Sigmoid colon (tissue), 7 donors: Measurements from ENCODE around the gene KAT8. TPM values are rescaled to one million over a fixed set of nuclear protein-coding genes. Genes with fewer than 3 reads are reported as not detected.

Source experiments
- DNase-seq: peaks from one replicate; pipeline ENCODE4 v3.0.0-alpha.2; 2019
- H3K27ac ChIP-seq, 4 donors: fragments of 200-600 bp; sonication (generic); one replicate each; pipeline ENCODE4 v1.5.1; 2016 to 2019; ENCODE audit warnings: mild to moderate bottlenecking in 1 of 4
- H3K27me3 ChIP-seq, 3 donors: fragments of 200-600 bp; sonication (generic); one replicate each; pipeline ENCODE4 v1.5.1; 2019; ENCODE audit warnings: mild to moderate bottlenecking in 1 of 3
- H3K36me3 ChIP-seq, 4 donors: fragments of 200-600 bp; sonication (generic); one replicate each; pipeline ENCODE4 v1.5.1; 2016 to 2019
- H3K4me1 ChIP-seq, 4 donors: fragments of 200-600 bp; sonication (generic); one replicate each; pipeline ENCODE4 v1.5.1; 2017 to 2019
- H3K4me3 ChIP-seq, 4 donors: fragments of 200-600 bp; sonication (generic); one replicate each; pipeline ENCODE4 v1.5.1; 2017 to 2019; ENCODE audit warnings: mild to moderate bottlenecking in 2 of 4, moderate library complexity in 1 of 4
- H3K9me3 ChIP-seq, 4 donors: fragments of 200-600 bp in 3 of 4; sonication (generic) in 3 of 4; one replicate each; pipeline versions ENCODE4 v1.5.1 to v1.6.1; 2013 to 2019
- CTCF ChIP-seq, 4 experiments: fragments of 450-650 bp in 3 of 4; fragments of 200-600 bp in 1 of 4; IDR thresholded peaks; one replicate each; pipeline ENCODE4 v1.5.1; 2016 to 2019; ENCODE audit warnings: antibody characterized with exemption in 4 of 4, mild to moderate bottlenecking in 3 of 4, moderate library complexity in 2 of 4
- EP300 ChIP-seq, 4 donors: sonication (generic); formaldehyde crosslinking; IDR thresholded peaks; one replicate each; pipeline ENCODE4 v1.6.1; 2017; ENCODE audit warnings: antibody characterized with exemption in 4 of 4
- POLR2A ChIP-seq, 2 donors: fragments of 450-650 bp; IDR thresholded peaks; one replicate each; pipeline ENCODE4 v1.6.1; 2016; ENCODE audit warnings: antibody characterized with exemption in 2 of 2, mild to moderate bottlenecking in 2 of 2, moderate library complexity in 2 of 2
- POLR2AphosphoS5 ChIP-seq, 4 donors: sonication (generic); formaldehyde crosslinking; IDR thresholded peaks; one replicate each; pipeline ENCODE4 v1.6.1; 2017; ENCODE audit warnings: antibody characterized with exemption in 4 of 4
- WGBS, 2 donors: extraction: QIAGEN DNeasy Blood & Tissue Kit; methylation state at CpG; one replicate each; pipeline ENCODE4 v1.1.7; 2013; 5-methylcytosine and 5-hydroxymethylcytosine counted together
- intact Hi-C: fragments of 100-400 bp; cut with DNase I; formaldehyde crosslinking; loops from one replicate; pipeline ENCODE4 v1.15.1; 2023
- polyA plus RNA-seq, 3 donors: library from polyadenylated mRNA; stranded (reverse); fragments of 200-250 nt; gene quantifications; one replicate each; pipeline ENCODE4 v1.2.3, GENCODE V29; 2013
- total RNA-seq, 4 donors: library from RNA; depleted of rRNA; stranded (reverse); fragments of >200 nt; gene quantifications; one replicate each; pipeline ENCODE4 v1.1.0, GENCODE V29; 2016
- donor health status: healthy with polysubstance abuse.
- donor health status: Bipolar disorder and iron deficiency.
- donor health status: healthy.

KAT8 gene
- total and polyA plus RNA-seq, 7 donors, result 31.2 to 65.7 (median 57.1) TPM

GRCh38 chr16:31080756-31081419 lies 36.6 kb upstream of the KAT8 start:
- no peaks in the 10 kb centered on the region for H3K27me3 ChIP-seq
- intact Hi-C loops, result no loop called here
- DNase-seq, result peak; percentile 60
- no peaks in the 10 kb centered on the region for H3K9me3 ChIP-seq
- no peak overlapping the region for H3K4me3 ChIP-seq
- H3K36me3 ChIP-seq, result peaks cover 52 to 98% (median 55%) of the 10 kb centered on the region in 4 donors
- WGBS, 2 donors, result 93 to 94% methylated on average over 13 of the region's 13 CpGs
- H3K4me1 ChIP-seq, result peaks cover 0 to 2% (median 0%) of the 10 kb centered on the region in 4 donors
- no peak overlapping the region for H3K27ac ChIP-seq
- TF ChIP-seq CTCF (IDR thresholded peaks at IDR 0.05), result no peak
- TF ChIP-seq POLR2A (IDR thresholded peaks at IDR 0.05), result no peak
- TF ChIP-seq POLR2AphosphoS5 (IDR thresholded peaks at IDR 0.05), result no peak
- no peak for TF ChIP-seq EP300 (IDR thresholded peaks at IDR 0.05)

GRCh38 chr16:31081428-31082351 lies 35.8 kb upstream of the KAT8 start:
- Histone ChIP-seq H3K36me3 (peaks cover 48 to 97% (median 50%) of the 10 kb centered on the region in 4 donors), H3K4me1 (no peaks in the 10 kb centered on the region), H3K4me3 (no peak overlapping the region), H3K9me3 (no peaks in the 10 kb centered on the region), H3K27ac (no peak overlapping the region), H3K27me3 (no peaks in the 10 kb centered on the region)
- TF ChIP-seq POLR2A (IDR thresholded peaks at IDR 0.05), result no peak
- intact Hi-C loops, result no loop called here
- DNase-seq, result peak; percentile 68
- WGBS, 2 donors, result 84 to 89% methylated on average over 26 of the region's 26 CpGs

- DNase-seq, result peak; percentile 55
- WGBS, 2 donors, result 76 to 86% methylated on average over 14 of the region's 14 CpGs
- intact Hi-C loops, result no loop called here
Measured at GRCh38 chr16:31082368-31083045, 35.0 kb upstream of the KAT8 start.

DNA sequence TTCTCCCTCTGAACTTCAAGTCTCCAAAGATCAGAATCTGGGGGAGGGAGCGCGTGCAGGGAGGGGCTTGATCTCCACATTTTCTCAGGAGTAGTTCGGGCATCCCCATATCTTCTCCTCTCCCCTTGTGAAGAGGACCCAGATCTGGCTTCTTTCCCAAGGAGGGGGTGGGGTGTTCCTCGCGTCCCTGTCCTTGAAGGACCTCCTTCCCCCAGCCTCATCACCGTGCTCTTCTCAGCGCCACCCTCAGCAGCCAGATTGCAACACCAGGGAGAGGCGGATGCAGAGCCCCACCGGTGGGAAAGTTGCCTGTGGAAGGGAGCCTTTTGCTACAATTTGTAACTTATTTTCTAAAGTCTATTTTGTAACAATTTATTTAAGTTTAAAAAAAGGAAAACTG lies 34.4 kb upstream of the KAT8 start:
- H3K27me3 ChIP-seq, result no peaks in the 10 kb centered on the region
- no peak overlapping the region for H3K27ac ChIP-seq
- 84 to 86% methylated on average over 9 of the region's 9 CpGs for WGBS, 2 donors
- H3K36me3 ChIP-seq, result peaks cover 34 to 93% (median 39%) of the 10 kb centered on the region in 4 donors
- DNase-seq, result peak; percentile 62
- TF ChIP-seq POLR2AphosphoS5 (IDR thresholded peaks at IDR 0.05), result no peak
- no peak for TF ChIP-seq EP300 (IDR thresholded peaks at IDR 0.05)
- no peak for TF ChIP-seq CTCF (IDR thresholded peaks at IDR 0.05)
- no peak overlapping the region for H3K4me3 ChIP-seq
- intact Hi-C loops, result no loop called here
- no peaks in the 10 kb centered on the region for H3K9me3 ChIP-seq
- no peaks in the 10 kb centered on the region for H3K4me1 ChIP-seq

More at GRCh38 chr16:31082368-31083045, 35.0 kb upstream of the KAT8 start:
- no peaks in the 10 kb centered on the region for H3K9me3 ChIP-seq
- H3K36me3 ChIP-seq, result peaks cover 39 to 93% (median 43%) of the 10 kb centered on the region in 4 donors
- no peak overlapping the region for H3K27ac ChIP-seq
- H3K27me3 ChIP-seq, result no peaks in the 10 kb centered on the region
- no peak for TF ChIP-seq EP300 (IDR thresholded peaks at IDR 0.05)
- no peaks in the 10 kb centered on the region for H3K4me1 ChIP-seq
- H3K4me3 ChIP-seq, result no peak overlapping the region

GRCh38 chr16:31083556-31083955 lies 33.9 kb upstream of the KAT8 start:
- no peak for DNase-seq
- intact Hi-C loops, result no loop called here
- H3K36me3 ChIP-seq, result peaks cover 29 to 92% (median 34%) of the 10 kb centered on the region in 4 donors
- WGBS, 2 donors, result 71 to 74% methylated on average over 5 of the region's 5 CpGs
- H3K9me3 ChIP-seq, result no peaks in the 10 kb centered on the region
- H3K4me3 ChIP-seq, result no peak overlapping the region
- H3K27ac ChIP-seq, result no peak overlapping the region
- no peaks in the 10 kb centered on the region for H3K4me1 ChIP-seq
- no peaks in the 10 kb centered on the region for H3K27me3 ChIP-seq
- TF ChIP-seq POLR2AphosphoS5 (IDR thresholded peaks at IDR 0.05), result no peak
- TF ChIP-seq POLR2A (IDR thresholded peaks at IDR 0.05), result no peak
- no peak for TF ChIP-seq CTCF (IDR thresholded peaks at IDR 0.05)
- no peak for TF ChIP-seq EP300 (IDR thresholded peaks at IDR 0.05)
